NCI-H345 treated with DMSO at 0.1 percent for 48 hours (cell line): ENCODE results near the gene NME7.
"Not testable (repeated sequence)": the region's sequence is repeated elsewhere in the genome, so short reads cannot be mapped to it uniquely, and the experiment has no call there.

ENCODE experiments used
- DNase-seq: peaks from one replicate; lab custom pipeline; 2025; ENCODE audit not compliant: unreplicated experiment; lab: John Stamatoyannopoulos, UW

The NME7 gene

DNA sequence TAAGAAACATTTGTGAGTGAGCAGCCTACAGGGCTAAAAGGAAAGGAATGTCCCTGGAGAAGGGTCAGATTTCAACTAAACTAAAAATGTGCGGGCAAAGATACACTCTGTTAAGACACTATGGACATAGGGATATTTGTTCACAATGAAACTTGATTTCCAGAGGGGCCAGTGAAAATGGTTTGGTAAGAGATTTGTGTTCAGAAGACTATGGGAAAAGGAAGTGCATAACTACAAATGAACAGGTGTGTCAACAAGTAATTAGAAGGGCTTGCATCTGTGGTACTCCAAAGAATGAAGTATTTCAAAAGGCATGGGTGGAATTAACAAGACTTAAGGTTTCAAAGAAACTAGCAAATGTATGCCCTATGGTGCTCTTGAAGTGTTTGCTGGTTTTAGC is 60.4 kb downstream of the NME7 start:
- no peak for DNase-seq

DNA sequence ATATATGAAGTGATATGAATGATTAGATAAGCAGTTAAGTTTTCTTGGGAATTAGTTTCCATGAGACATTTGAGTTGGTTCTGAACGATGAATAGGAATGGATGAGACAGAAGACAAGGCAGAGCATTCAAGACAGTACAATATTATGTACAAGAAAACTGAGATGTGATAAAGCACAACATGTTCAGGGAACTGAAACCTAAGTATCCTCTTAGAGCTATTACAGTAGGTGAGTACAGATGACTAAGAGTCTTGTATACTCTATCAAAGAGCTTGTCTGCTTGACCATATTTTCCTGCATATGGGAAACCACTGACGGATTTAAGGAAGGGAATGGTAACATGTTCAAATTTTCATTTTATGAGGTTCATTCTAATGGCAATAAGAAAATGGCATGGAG is 61.6 kb downstream of the NME7 start:
- no peak for DNase-seq

DNA sequence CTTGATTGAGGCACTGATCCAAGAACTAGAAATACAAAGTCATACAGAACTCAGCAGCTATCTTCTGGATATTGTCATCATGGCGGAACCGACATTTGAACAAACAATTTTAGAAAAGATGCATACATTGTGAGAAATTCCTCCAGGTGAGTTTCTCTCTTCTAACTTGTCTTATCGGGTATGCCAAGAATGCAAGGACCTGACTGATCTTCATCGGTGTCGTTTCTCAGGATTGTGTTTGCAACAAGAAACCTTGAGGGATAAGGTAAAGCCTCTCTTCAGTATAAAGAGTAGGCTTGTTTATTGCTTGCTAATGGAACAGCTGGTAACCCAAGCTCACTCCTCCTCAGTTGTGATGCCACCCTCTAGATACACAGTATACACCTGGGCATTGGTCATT is 62.2 kb downstream of the NME7 start:
- no peak for DNase-seq

DNA sequence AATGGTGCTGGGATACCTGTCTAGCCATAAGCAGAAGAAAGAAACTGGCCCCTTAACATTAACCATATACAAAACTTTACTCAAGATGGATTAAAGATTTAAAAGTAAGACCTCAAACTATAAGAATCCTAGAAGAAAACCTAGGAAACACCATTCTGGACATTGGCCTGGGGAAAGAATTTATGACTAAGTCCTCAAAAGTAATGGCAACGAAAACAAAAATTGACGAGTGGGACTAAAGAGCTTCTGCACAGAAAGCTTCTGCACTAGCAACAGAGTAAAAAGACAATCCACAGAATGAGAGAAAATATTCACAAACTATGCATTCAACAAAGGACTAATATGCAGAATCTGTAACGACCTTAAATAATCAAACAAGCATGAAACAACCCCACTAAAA is 66.7 kb downstream of the NME7 start:
- no peak for DNase-seq

DNA sequence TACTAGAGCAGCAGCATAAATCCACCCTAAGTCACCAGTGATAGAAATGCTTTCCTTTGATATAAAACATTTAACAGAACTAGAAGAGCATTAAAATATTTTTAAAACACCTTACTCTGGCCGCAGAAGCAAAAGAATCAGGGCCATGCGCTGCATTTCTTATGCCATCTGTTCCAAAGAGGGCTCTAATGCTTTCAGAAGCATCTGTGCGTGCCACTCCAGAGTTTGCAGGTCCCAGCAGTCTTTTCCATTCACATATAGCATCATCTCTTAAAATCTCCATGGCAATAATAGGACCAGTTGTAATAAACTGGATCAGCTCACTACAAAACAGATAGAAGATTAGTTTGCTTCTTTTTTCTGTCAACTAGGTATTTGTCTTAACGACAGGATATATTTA is 69.2 kb downstream of the NME7 start:
- DNase-seq = no peak

DNA sequence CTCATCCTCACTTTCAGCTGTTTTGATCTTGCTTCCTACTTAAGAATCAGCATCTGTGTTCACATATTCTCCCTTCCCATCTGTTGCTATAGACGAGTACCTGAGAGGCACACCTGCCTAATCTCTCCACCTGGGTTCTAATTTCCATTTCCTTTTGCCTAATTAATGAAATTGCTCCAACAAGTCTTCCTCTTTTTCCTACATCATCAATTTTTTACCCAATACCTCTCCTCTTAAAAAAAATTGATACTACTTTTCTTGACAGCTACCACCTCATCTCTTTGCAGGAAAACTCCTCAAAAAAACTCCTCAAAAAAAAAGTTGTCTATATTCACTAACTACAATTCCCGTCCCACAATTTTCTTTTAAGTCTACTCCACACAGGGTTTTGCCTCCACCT is 71.8 kb downstream of the NME7 start:
- DNase-seq = no peak

DNA sequence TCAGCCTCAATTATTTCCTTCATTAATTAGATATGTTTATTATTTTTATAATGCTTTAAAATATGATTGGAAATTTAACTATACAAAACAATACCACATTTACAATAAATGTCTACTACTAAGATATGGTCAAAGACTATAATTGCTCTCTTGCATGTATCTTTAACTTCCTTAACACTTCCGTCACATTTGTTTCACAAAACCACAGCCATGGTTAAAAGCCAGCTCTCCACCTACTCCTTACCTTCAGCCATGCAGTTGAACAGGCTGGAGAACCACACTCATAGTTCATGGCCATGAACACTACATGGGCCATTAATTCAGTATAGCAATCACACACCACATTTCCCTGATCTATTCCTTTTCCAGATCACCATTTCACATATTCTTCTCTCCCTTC is 72.2 kb downstream of the NME7 start:
- no peak for DNase-seq

DNA sequence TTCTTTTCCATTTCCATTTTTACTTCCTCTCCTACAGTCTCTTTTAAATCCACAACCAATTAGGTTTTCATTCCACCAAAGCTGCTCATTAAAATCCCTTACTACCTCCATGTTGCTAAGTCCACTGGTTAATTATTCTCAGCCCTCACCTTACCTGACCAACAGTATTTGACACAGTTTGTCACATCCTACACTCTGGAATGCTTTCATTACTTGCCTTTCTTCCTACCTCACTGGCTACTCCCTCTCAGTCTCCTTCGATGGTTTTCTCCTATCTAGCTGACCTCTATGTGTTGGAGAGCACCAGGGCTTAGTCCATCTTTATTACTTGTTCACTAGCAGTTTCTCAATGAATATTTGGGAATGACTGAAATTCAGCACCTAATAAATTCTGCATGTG is 78.6 kb downstream of the NME7 start:
- DNase-seq = no peak

DNA sequence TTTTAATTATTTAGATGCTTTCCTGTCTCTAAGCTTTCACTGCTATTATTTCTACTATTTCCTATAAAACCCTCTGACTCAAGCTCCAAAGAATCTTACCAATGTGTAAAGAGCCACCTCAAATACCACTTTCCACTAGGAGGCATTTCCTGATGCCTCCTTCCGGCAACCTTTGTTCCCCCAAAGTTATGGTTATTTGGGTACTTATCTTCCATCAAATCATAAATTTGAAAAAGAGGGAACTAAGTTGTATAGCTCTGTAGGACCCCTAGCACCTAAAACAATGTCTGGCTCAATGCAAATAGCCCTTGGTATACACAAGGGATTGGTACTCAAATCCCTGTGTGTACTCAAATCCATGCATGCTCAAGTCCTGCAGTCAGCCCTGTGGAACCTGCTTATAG is 79.6 kb downstream of the NME7 start:
- DNase-seq = no peak

DNA sequence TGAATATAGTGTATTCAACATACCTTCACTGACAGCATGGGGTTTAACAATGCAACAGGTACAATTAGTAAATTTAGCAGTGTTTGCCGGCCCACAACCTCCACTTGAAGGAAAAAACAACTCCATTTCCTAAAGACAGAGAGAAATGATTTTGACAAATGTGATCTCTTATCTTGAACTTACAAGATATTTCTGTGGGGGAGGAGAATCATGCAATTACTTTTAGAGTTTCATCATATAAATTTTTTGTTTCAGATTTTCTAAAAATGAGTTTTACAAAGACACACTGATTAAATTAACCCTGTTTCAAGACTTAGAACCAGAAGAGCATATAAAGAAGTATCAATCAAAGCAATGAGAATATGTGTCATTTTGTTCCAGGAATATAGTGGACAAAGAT is 80.3 kb downstream of the NME7 start:
- no peak for DNase-seq

DNA sequence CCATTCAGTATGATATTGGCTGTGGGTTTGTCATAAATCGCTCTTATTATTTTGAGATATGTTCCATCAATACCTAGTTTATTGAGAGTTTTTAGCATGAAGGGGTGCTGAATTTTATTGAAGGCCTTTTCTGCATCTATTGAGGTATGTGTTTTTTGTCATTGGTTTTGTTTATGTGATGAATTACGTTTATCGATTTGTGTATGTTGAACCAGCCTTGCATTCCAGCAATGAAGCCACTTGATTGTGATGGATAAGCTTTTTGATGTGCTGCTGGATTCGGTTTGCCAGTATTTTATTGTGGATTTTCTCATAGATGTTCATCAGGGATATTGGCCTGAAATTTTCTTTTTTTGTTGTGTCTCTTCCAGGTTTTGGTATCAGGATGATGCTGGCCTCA is 86.0 kb downstream of the NME7 start:
- DNase-seq = not testable (repeated sequence)

DNA sequence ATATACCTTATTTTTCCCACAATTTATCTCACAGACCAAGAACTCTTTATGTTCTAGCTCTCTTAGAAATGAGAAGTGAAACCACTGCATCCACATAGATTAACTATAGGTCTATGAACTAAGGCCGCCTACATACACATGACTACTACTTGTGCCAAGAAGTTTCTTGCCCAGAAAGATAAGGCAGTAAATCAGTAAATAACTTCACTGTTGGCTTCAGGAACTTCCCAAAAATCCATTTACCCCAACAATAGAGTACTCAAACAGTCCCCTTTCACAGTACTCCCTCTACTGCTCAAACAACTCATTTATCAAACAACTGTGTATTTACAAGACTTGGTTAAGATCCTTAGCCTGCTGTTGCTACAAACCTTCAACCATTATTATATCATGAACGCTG is 96.5 kb downstream of the NME7 start:
- no peak for DNase-seq

DNA sequence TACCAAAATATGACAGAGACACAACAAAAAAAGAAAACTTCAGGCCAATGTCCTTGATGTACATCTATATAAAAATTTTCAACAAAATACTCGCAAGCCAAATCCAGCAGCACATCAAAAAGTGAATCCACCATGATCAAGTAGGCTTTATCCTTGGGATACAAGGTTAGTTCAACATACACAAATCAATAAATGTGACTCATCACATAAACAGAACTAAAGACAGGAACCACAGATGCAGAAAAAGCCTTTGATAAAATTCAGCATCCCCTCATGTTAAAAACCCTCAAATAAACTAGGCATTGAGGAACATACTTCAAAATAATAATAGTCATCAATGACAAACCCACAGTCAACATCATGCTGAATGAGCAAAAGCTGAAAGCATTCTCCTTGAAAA is 101.5 kb downstream of the NME7 start:
- no peak for DNase-seq

DNA sequence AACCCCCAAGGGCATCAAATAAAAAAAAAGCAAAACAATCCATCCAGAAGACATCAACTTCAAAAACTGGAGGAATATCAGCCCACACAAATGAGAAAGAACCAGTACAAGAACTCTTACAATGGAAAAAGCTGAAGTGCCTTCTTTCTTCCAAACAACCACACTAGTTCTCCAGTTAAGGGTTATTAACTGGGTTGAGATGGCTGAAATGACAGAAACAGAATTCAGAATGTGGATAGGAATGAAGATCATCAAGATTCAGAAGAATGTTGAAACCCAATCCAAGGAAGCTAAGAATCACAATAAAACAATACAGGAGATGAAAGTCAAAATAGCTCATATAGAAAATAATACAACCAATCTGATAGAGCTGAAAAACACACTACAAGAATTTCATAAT is 104.5 kb downstream of the NME7 start:
- DNase-seq = no peak

DNA sequence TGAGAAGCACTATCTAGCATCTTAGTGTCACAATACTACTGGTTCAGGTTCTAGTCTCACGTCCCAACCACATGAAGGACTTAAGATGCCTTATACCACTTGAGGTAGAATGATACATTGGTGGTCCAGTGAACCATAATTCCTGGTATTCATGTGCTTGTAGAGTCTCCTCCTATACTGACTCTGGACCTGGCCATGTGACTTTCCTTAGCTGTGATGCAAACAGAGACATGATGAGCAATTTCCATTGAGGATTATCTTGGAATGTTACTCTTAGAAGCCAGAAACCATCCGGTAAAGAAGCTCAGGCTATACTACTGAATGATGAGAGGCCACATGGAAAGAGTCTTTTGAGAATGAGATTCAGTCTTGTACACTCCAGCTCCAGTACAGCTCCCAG is 105.7 kb downstream of the NME7 start:
- no peak for DNase-seq

DNA sequence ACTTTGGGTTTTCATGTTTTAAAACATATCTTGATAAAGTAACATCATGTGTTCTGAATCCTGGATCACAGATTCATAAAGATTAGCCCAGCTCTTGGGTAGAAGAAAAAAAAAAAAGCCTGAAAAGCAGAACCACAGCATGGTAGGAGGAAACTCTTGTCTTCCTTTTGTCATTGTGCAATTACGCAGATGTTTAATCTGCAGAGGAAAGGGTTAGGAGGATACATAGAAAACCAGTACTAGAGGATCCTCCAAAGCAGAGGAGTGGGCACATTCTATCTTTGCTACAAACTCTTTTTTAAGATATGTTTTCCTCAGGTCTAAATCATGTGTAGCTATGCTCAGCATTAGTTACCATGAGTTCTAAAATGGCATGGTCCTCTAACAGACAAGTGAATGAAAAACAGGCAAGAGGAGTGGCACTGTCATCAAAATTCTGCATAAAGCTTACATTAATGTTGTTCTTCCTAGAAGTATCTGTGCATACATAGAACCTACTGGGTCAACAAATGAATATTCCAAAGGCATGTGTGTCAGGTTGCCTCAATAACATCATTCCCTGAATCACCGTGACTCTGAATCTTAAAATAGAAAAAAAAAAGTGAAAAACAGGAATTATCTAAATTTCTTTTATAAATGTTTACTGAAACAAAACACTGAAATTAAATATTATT is 107.0 kb downstream of the NME7 start:
- DNase-seq = no peak

DNA sequence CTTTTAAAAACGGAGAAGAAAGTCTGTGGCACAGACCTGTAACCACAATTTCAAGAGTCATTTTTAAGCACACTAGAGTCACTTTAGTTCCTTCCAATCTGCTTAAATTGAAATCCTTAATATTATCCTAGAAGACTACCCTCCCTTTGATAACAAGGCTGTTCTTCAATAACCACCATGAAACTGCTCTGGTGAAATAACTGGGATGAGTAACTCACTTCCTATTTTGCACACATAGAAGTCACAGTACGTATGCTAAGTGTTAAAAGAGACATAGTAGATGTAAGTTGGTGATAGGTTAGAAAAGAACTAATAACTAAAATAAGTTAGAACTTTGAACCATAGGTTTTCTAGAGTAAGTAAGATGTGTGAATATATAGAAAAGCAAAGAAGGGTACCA is 107.8 kb downstream of the NME7 start:
- DNase-seq = no peak

DNA sequence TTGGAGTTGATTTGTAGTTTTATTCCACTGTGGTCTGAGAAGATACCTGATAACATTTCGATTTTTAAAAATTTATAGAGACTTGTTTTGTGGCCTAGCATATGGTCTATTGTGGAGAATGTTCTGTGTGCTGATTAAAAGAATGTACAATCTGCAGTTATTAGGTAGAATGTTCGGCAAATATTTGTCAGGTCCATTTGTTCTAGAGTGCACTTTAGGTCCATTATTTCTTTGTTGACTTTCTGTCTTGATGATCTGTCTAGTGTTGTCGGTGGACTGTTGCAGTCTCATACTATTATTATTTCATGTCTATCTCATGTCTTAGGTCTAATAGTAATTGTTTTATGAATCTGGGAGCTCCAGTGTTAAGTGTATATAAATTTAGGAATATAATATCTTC is 116.8 kb downstream of the NME7 start:
- no peak for DNase-seq

DNA sequence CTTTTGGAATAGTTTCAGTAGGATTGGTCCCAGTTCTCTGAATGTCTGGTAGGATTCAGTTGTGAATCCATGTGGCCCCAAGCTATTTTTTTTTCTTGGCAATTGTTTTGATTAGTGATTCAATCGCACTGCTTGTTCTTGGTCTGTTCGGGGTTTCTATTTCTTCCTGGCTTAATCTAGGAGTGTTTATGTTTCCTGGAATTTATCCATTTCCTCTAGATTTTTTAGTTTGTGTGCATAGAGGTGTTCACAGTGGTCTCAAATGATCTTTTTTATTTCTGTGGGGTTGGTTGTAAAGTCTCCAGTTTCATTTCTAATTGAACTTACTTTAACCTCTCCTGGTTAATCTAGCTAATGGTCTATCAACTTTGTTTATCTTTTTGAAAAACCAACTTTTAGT is 117.6 kb downstream of the NME7 start:
- DNase-seq = no peak

DNA sequence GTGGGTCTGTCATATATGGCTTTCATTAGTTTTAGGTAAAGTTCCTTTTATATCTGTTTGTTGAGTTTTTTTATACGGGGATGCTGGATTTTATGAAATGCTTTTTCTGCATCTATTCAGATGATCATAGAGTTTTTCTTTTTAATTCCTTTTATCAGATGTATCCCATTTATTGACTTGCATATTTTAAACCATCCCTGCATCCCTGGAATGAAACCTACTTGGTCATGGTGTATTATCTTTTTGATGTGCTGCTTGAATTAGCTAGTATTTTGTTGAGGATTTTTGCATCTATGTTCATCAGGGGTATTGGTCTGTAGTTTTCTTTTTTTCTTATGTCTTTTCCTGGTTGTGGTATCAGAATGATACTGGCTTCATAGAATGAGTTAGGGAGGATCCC is 118.0 kb downstream of the NME7 start:
- no peak for DNase-seq

DNA sequence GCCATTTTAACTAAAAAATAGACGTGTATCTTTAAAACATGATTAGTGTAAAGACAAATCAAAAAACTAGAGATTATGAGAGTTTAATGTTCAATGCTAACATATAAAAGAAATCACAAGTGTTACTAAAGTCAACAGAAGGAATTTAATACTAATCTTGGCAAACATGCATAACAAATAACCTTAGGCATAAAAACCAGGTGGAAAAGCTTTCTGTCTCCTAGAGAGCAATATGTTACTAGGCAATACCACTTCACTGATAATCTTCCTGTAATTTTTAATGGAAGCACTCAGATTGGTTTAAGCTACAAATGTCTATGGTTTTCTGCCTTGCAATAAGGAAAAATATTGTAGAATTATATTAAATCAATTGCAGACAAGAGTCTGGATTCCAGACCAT is 121.9 kb downstream of the NME7 start:
- no peak for DNase-seq

DNA sequence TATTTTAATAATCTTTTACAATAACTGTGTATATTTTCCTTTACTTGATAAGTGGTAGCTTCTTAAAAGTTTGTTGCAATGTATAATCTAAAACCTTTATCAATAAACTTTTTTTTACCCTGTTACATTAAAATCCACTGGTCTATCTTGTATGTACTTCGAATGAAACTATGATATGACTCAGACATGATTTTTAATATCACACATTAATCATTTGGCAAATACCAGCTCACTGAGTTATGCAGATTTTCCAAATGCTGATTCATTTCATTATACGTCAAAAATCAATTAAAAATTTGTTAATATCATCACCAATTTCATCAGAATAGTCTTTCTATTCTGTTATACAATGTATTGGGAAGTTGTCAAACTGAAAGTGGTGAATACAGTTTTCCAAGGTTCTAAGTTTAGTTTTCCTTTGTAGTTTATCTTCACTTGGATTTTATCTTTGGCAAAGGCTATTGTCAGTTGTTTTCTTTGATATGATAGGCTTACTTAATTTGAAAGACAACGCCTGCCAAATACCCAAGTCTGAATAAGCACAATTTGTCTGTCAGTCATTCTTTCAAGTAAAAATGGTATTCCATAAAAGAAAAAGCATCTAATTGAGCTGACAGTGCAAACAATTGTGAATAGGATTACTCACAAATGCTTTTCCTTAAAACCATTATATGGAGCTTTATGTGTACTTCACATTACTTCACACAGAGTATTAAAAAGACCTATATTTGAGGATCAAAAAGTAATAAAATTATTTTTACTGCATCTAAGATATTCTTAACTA is 127.0 kb downstream of the NME7 start:
- no peak for DNase-seq

DNA sequence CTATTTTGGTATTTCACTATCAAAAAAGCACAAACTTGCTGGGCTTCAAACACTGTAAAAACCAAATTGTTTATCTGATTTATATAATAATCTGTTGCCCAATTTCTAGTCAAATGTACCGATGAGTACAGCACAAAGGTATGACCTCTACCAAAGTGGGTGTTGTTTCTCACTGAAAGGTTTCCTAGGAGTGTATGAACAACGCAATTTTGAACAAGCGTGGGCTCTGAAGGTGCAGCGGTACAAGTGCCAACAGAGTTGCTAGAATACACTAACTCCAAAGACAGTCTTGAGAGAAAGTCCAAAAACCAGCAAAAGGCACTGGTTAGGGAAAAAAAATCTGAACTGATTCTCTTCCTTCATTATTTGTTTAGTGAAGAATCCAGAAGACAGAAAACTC is 130.7 kb downstream of the NME7 start:
- DNase-seq = no peak
